Keratinocyte (primary cell): ENCODE data around the gene C16orf54. TPM values are rescaled to one million over a fixed set of nuclear protein-coding genes. Genes with fewer than 3 reads are reported as not detected.
"Not testable (repeated sequence)": the region's sequence is repeated elsewhere in the genome, so short reads cannot be mapped to it uniquely, and the experiment has no call there.

Experiments
- DNase-seq: peaks from one replicate; pipeline ENCODE4 v3.0.0-alpha.2; 2011; ENCODE audit warnings: low read depth, missing footprints, low spot score
- FAIRE-seq: peaks from 2 replicates; lab custom pipeline; 2011; peaks lifted over from hg19 to GRCh38; lab: Jason Lieb, UNC
- H2AFZ ChIP-seq: 2 replicates; pipeline ENCODE4 v1.6.0; 2012; ENCODE audit warnings: low read length, control low read depth, inconsistent platforms; ENCODE audit not compliant: control insufficient read depth
- H3K27ac ChIP-seq: 2 replicates; pipeline ENCODE4 v1.5.1; 2011; ENCODE audit warnings: low read length; ENCODE audit not compliant: control insufficient read depth, insufficient read depth
- H3K27me3 ChIP-seq: 3 replicates; pipeline ENCODE4 v1.6.0; 2011; ENCODE audit warnings: low read length; ENCODE audit not compliant: control insufficient read depth, insufficient read depth; ENCODE audit errors: extremely low read depth
- H3K36me3 ChIP-seq, 2 experiments: 2 replicates in 1 of 2; 3 replicates in 1 of 2; pipeline ENCODE4 v1.5.1; 2011; ENCODE audit warnings: low read length in 2 of 2, mild to moderate bottlenecking in 1 of 2; ENCODE audit not compliant: control insufficient read depth in 2 of 2, insufficient read depth in 2 of 2; ENCODE audit errors: extremely low read depth in 1 of 2
- H3K4me1 ChIP-seq: 3 replicates; pipeline ENCODE4 v1.5.1; 2011; ENCODE audit warnings: low read length; ENCODE audit not compliant: control insufficient read depth, insufficient read depth; ENCODE audit errors: extremely low read depth
- H3K4me2 ChIP-seq: 3 replicates; pipeline ENCODE4 v1.6.0; 2011; ENCODE audit warnings: low read depth, low read length; ENCODE audit not compliant: control insufficient read depth, insufficient read depth; ENCODE audit errors: extremely low read depth
- H3K4me3 ChIP-seq, 3 experiments: fragments of 200-600 bp in 1 of 3; sonication (generic) in 1 of 3; 2 replicates in 2 of 3; 3 replicates in 1 of 3; pipeline ENCODE4 v1.5.1; 2011 to 2016; ENCODE audit warnings: low read length in 3 of 3, mild to moderate bottlenecking in 3 of 3, control low read depth in 2 of 3, inconsistent platforms in 1 of 3, low read depth in 1 of 3, mixed read lengths in 1 of 3, mixed run types in 1 of 3, moderate library complexity in 1 of 3; ENCODE audit not compliant: control insufficient read depth in 2 of 3, insufficient read depth in 2 of 3; ENCODE audit errors: extremely low read depth in 1 of 3
- H3K79me2 ChIP-seq: 2 replicates; pipeline ENCODE4 v1.6.0; 2012; ENCODE audit warnings: low read length; ENCODE audit not compliant: control insufficient read depth, insufficient read depth
- H3K9ac ChIP-seq: 3 replicates; pipeline ENCODE4 v1.6.0; 2011; ENCODE audit warnings: low read length; ENCODE audit not compliant: control insufficient read depth, insufficient read depth; ENCODE audit errors: extremely low read depth
- H3K9me1 ChIP-seq: 3 replicates; pipeline ENCODE4 v1.6.0; 2011; ENCODE audit warnings: low read length; ENCODE audit not compliant: control insufficient read depth, insufficient read depth; ENCODE audit errors: extremely low read depth
- H3K9me3 ChIP-seq: 2 replicates; pipeline ENCODE4 v1.5.1; 2012; ENCODE audit warnings: low read depth, low read length; ENCODE audit not compliant: control insufficient read depth
- H4K20me1 ChIP-seq: 3 replicates; pipeline ENCODE4 v1.6.0; 2011; ENCODE audit warnings: low read length; ENCODE audit not compliant: control insufficient read depth, insufficient read depth; ENCODE audit errors: extremely low read depth
- EZH2 ChIP-seq: IDR thresholded peaks from one replicate; pipeline ENCODE4 v1.6.1; 2012; ENCODE audit warnings: inconsistent platforms, mild to moderate bottlenecking, low read length, moderate library complexity
- dilution Hi-C: fragments of 300-500 bp; cut with MboI; formaldehyde crosslinking; loops from one replicate; pipeline ENCODE4 v1.7.0; 2020; ENCODE audit warnings: low sequenced_read_pairs; ENCODE audit not compliant: extremely low pct_ligation_motif_present
- polyA minus RNA-seq, 3 experiments: library from RNA; depleted of rRNA, polyadenylated mRNA; stranded (reverse); fragments of >200 nt; gene quantifications; 1 replicate in 1 of 3; 2 replicates in 1 of 3; 3 replicates in 1 of 3; pipeline ENCODE4 v1.2.3, GENCODE V29; 2011
- polyA plus RNA-seq, 5 experiments: library from polyadenylated mRNA; depleted of rRNA in 3 of 5; stranded (reverse) in 3 of 5; stranded (forward) in 1 of 5; unstranded in 1 of 5; fragments of >200 nt; gene quantifications; 1 replicate in 1 of 5; 2 replicates in 3 of 5; 3 replicates in 1 of 5; pipeline versions ENCODE4 v1.2.1 to v1.2.3, GENCODE V29; 2011 to 2012; ENCODE audit warnings: missing spikeins in 2 of 5, low read depth in 1 of 5, low replicate concordance in 1 of 5
- TF ChIP-seq, protein P1 (sequence below), 3 experiments: IDR thresholded peaks in 1 of 3; conservative IDR thresholded peaks in 1 of 3; optimal IDR thresholded peaks in 1 of 3; 2 replicates in 2 of 3; 3 replicates in 1 of 3; pipeline versions ENCODE3 to v1.5.1; 2011; ENCODE audit warnings: low read length in 3 of 3, mild to moderate bottlenecking in 3 of 3, moderate library complexity in 2 of 3, control low read depth in 1 of 3, inconsistent platforms in 1 of 3; ENCODE audit not compliant: insufficient read depth in 2 of 3; ENCODE audit errors: extremely low read depth in 1 of 3

C16orf54 gene, protein sequence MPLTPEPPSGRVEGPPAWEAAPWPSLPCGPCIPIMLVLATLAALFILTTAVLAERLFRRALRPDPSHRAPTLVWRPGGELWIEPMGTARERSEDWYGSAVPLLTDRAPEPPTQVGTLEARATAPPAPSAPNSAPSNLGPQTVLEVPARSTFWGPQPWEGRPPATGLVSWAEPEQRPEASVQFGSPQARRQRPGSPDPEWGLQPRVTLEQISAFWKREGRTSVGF
- polyA plus RNA-seq (not detected in 3 replicates), polyA minus RNA-seq (not detected in 3 replicates)
- not detected for polyA plus RNA-seq (2011; ENCODE audit: low read depth)
- not detected in 2 replicates for polyA plus RNA-seq (2011; cell fraction: cytosol; rRNA removed)
- polyA plus RNA-seq (2011; cell fraction: nucleus; rRNA removed) = not detected in 2 replicates
- polyA plus RNA-seq (2012; ENCODE audit: low replicate concordance) = not detected in 2 replicates
- polyA minus RNA-seq (2011; cell fraction: cytosol; rRNA and poly(A)+ RNA removed) = not detected
- not detected in 2 replicates for polyA minus RNA-seq (2011; cell fraction: nucleus; rRNA and poly(A)+ RNA removed)

DNA sequence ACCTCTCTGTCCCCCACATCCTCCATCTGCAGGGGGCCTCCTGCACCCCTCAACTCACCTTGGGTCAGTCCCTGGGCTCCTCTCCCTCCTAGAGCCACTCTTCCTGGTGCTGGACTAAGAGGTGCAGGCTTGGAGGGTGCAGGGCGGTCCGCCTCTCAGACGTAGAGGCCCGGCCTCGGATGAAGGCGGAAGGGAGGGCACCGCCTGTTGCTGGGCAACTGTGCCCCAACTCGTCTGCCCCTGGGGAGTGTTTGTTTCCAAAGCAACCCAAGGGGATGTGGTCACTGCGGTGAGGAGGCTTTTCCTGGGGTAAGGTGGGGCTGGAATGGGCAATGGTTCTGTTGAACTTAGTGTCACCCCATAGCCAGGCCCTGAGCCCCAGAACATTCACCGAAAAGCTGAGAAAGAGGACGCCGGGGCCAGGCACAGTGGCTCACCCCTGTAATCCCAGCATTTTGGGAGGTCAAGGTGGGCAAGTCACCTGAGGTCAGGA lies at the start of gene C16orf54:
C16orf54 (minus strand) TSS at position 138 of the 493 bp plus-strand sequence. CDS start 1,039 bp downstream, outside the sequence.
- H4K20me1 ChIP-seq = no peaks in the 10 kb centered on the region
- no peak within 1 kb of the TSS for H3K27ac ChIP-seq
- FAIRE-seq (no peak), DNase-seq (no peak)
- H3K4me1 ChIP-seq = no peaks in the 10 kb centered on the region
- no peak within 1 kb of the TSS for H2AFZ ChIP-seq
- H3K9me1 ChIP-seq = no peaks in the 10 kb centered on the region
- H3K36me3 ChIP-seq = no peaks in the 10 kb centered on the region
- H3K79me2 ChIP-seq = no peaks in the 10 kb centered on the region
- no peak within 1 kb of the TSS for H3K4me3 ChIP-seq
- TF ChIP-seq EZH2 = no peak
- TF ChIP-seq, protein P1, sequence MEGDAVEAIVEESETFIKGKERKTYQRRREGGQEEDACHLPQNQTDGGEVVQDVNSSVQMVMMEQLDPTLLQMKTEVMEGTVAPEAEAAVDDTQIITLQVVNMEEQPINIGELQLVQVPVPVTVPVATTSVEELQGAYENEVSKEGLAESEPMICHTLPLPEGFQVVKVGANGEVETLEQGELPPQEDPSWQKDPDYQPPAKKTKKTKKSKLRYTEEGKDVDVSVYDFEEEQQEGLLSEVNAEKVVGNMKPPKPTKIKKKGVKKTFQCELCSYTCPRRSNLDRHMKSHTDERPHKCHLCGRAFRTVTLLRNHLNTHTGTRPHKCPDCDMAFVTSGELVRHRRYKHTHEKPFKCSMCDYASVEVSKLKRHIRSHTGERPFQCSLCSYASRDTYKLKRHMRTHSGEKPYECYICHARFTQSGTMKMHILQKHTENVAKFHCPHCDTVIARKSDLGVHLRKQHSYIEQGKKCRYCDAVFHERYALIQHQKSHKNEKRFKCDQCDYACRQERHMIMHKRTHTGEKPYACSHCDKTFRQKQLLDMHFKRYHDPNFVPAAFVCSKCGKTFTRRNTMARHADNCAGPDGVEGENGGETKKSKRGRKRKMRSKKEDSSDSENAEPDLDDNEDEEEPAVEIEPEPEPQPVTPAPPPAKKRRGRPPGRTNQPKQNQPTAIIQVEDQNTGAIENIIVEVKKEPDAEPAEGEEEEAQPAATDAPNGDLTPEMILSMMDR (optimal IDR thresholded peaks at IDR 0.05 in 1 of 3, IDR thresholded peaks at IDR 0.05 in 1 of 3, conservative IDR thresholded peaks at IDR 0.05 in 1 of 3; ENCODE audit: extremely low read depth in 1 of 3, insufficient read depth in 2 of 3, low read length in 3 of 3) = no peak
- dilution Hi-C loops = no loop called here
- H3K4me2 ChIP-seq = no peak within 1 kb of the TSS
- no peak within 1 kb of the TSS for H3K9ac ChIP-seq
- H3K9me3 ChIP-seq = no peaks in the 10 kb centered on the region
- H3K27me3 ChIP-seq = no peaks in the 10 kb centered on the region

DNA sequence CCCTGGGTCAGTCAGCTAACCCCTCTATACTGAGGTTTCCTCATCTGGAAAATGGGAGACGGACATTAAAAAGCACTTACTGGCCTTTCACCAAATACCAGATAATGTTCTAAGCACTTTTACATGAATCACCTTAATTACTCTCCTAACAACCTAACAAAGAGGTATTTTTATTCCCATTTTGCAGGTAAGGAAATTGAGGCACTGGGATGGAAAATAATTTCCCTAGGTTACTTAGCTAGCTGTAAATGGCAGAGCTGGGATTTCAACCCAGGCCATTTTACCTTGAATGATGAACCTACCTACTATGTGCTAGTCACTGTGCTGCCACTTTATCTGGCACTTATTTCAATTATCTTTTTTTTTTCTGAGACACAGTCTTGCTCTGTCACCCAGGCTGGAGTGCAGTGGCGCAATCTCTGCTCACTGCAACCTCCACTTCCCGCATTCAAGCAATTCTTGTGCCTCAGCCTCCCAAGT lies 48.5 kb upstream of the C16orf54 start:
- dilution Hi-C loops = no loop called here

DNA sequence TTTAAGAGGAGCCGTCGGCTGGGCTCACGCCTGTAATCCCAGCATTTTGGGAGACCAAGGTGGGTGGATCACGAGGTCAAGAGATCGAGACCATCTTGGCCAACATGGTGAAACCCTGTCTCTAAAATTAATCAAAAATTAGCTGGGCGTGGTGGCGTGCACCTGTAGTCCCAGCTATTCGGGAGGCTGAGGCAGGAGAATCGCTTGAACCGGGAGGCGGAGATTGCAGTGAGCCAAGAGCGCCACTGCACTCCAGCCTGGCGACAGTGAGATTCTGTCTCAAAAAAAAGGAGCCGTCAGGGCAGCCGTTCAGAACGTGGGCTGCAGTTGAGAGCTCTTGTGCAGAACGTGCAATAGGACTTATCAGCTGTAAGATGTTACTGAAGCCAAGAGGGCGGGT lies 47.4 kb upstream of the C16orf54 start:
- H4K20me1 ChIP-seq, H3K27me3 ChIP-seq, dilution Hi-C loops, H3K4me3 ChIP-seq, DNase-seq, FAIRE-seq, H2AFZ ChIP-seq, H3K9me3 ChIP-seq, H3K9ac ChIP-seq, H3K4me2 ChIP-seq, H3K9me1 ChIP-seq, H3K27ac ChIP-seq: not testable (repeated sequence)
- H3K36me3 ChIP-seq = peaks cover 2 to 13% of the 10 kb centered on the region in 2 experiments
- H3K79me2 ChIP-seq = peaks cover 58% of the 10 kb centered on the region
- H3K4me1 ChIP-seq = peaks cover 21% of the 10 kb centered on the region

More for the DNA sequence above, 48.5 kb upstream of the C16orf54 start:
- Histone ChIP-seq H4K20me1 (no peaks in the 10 kb centered on the region), H2AFZ (no peak overlapping the region), H3K36me3 (peaks cover 13 to 21% of the 10 kb centered on the region in 2 experiments), H3K79me2 (peaks cover 58% of the 10 kb centered on the region), H3K9ac (no peak overlapping the region), H3K9me1 (no peaks in the 10 kb centered on the region), H3K27ac (no peak overlapping the region), H3K4me1 (peaks cover 21% of the 10 kb centered on the region), H3K27me3 (no peaks in the 10 kb centered on the region), H3K9me3 (no peaks in the 10 kb centered on the region), H3K4me3 (no peak overlapping the region), H3K4me2 (no peak overlapping the region)
- DNase-seq (no peak), FAIRE-seq (no peak)
- TF ChIP-seq EZH2 = no peak
- TF ChIP-seq, protein P1 (optimal IDR thresholded peaks at IDR 0.05 in 1 of 3, IDR thresholded peaks at IDR 0.05 in 1 of 3, conservative IDR thresholded peaks at IDR 0.05 in 1 of 3; ENCODE audit: extremely low read depth in 1 of 3, insufficient read depth in 2 of 3, low read length in 3 of 3) = no peak
